ENCODE measurements around the gene FBLN7. TPM values are rescaled to one million over a fixed set of nuclear protein-coding genes. Genes with fewer than 3 reads are reported as not detected.

The FBLN7 gene
- total and polyA plus RNA-seq, 2 of the 8 experiments (the other 6 are each of a cell fraction or from before 2014, with no cell fraction given) = 0.30 to 0.77 TPM

- no peak for TF ChIP-seq CHD7 (IDR thresholded peaks at IDR 0.05; ENCODE audit: insufficient replicate concordance, low read length)
Measured at GRCh38 chr2:112089375-112089774, 48.8 kb upstream of the FBLN7 start (continued).

Data from H1 (cell line).